ENCODE data around the gene MYRIP. TPM values are rescaled to one million over a fixed set of nuclear protein-coding genes. Genes with fewer than 3 reads are reported as not detected.

The MYRIP gene
- total and polyA plus RNA-seq, 8 donors: 1.4 to 11.2 (median 7.8) TPM

DNA sequence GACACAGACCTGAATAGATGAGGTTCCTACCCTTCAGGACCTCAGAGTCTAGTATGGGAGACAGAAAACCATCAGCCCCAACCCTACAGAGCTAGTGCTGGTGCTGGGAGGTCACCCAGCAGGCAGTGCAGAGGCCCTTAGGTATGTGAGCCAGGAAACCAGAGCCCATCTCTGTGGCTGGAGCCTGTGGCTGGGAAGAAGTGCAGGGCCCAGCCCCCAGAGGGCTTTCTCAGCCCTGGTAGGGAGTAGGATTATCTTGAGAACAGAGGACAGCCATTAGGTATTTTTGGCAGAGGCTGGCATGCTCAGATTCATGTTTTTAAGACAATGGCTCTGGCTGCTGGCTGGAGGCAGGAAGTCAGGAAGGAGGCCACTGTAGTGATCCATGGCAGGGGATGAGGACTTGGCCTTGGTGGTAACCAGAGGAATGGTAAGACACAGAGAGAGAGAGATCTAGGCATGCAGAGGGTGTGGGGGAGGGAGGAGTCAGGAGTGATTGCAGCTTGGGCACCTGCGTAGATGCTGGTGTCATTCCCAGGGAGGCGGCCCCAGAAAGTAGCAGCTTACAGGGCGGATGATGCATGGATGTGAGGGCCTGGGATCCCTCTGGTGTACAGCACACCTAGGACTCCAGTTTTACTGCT is 279.2 kb downstream of the MYRIP start:
- no peak for FAIRE-seq
- Histone ChIP-seq H3K27me3 (no peaks in the 10 kb centered on the region), H3K36me3 (no peaks in the 10 kb centered on the region), H3K27ac (peak overlapping the region in 2 of 4 donors; percentile 49 to 56), H3K4me1 (peaks cover 6 to 13% (median 9%) of the 10 kb centered on the region in 3 donors), H3K4me3 (no peak overlapping the region), H3K9me3 (no peaks in the 10 kb centered on the region)
- ATAC-seq: no peak
- TF ChIP-seq CTCF (IDR thresholded peaks at IDR 0.05): no peak
- intact Hi-C loops (cut with DNase I): no loop called here
- WGBS, 2 donors: 95 to 96% methylated on average over 3 of the region's 3 CpGs
- no peak for DNase-seq

- H3K4me1 ChIP-seq: peaks cover 7 to 14% (median 8%) of the 10 kb centered on the region in 3 donors
- FAIRE-seq (no peak), ATAC-seq (peak; percentile 93 to 98 (median 94)), DNase-seq (peak in 5 of 6 donors; percentile 35 to 79 (median 69))
- 31 to 34% methylated on average over 6 of the region's 6 CpGs for WGBS, 2 donors
- H3K9me3 ChIP-seq: no peaks in the 10 kb centered on the region
- peak overlapping the region; percentile 22 to 42 (median 38) for H3K27ac ChIP-seq
- H3K4me3 ChIP-seq: no peak overlapping the region
- no peaks in the 10 kb centered on the region for H3K27me3 ChIP-seq
- H3K36me3 ChIP-seq: no peaks in the 10 kb centered on the region
- intact Hi-C loops (cut with DNase I): no loop called here
- no peak for TF ChIP-seq CTCF (IDR thresholded peaks at IDR 0.05)
Measured at GRCh38 chr3:40096661-40097111, 287.3 kb downstream of the MYRIP start.

- TF ChIP-seq CTCF (IDR thresholded peaks at IDR 0.05): no peak
- Histone ChIP-seq H3K4me1 (peaks cover 7 to 14% (median 8%) of the 10 kb centered on the region in 3 donors), H3K9me3 (no peaks in the 10 kb centered on the region), H3K4me3 (no peak overlapping the region), H3K27ac (peak overlapping the region; percentile 22 to 42 (median 38)), H3K36me3 (no peaks in the 10 kb centered on the region), H3K27me3 (no peaks in the 10 kb centered on the region)
- intact Hi-C loops (cut with DNase I): no loop called here
- WGBS, 2 donors: 63 to 72% methylated on average over 9 of the region's 9 CpGs
- FAIRE-seq (no peak), DNase-seq (no peak), ATAC-seq (peak; percentile 60 to 74 (median 70))
Measured at GRCh38 chr3:40097131-40098117, 288.0 kb downstream of the MYRIP start.

DNA sequence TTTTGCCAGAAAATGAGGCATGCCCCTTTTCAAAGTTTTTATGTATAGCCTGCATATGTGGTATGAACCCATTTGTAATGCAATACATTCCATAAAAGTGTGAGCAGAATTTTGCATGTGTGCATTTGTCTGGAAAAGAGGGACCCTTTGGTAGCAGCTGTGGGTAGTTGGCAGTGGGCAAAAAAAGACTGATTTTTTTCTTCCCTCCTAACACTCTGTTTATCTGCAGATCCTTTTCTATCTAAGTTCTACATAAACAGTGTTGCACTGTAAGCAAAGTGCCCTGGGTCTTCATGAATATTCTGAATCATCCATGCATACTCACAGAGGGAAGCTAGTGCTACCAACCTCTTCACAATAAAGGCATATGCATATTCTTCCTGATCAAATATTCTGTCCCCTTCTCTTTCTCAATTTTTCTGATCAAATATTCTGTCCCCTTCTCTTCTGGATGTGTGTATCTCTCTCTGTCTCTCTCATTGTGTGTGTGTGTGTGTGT is 288.9 kb downstream of the MYRIP start:
- no peak overlapping the region for H3K4me3 ChIP-seq
- no peak for TF ChIP-seq CTCF (IDR thresholded peaks at IDR 0.05)
- H3K27ac ChIP-seq: no peak overlapping the region
- no peaks in the 10 kb centered on the region for H3K36me3 ChIP-seq
- ATAC-seq (no peak), FAIRE-seq (no peak), DNase-seq (no peak)
- no peaks in the 10 kb centered on the region for H3K9me3 ChIP-seq
- peaks cover 7 to 14% (median 8%) of the 10 kb centered on the region in 3 donors for H3K4me1 ChIP-seq
- intact Hi-C loops (cut with DNase I): no loop called here
- no peaks in the 10 kb centered on the region for H3K27me3 ChIP-seq

All from pancreas (tissue), 10 donors.